Vagina (tissue), 2 donors: ENCODE data around the gene DHX38.

ENCODE experiments used
- CTCF ChIP-seq, 3 experiments: fragments of 450-650 bp in 2 of 3; fragments of 200-600 bp in 1 of 3; sonication (generic) in 1 of 3; IDR thresholded peaks; one replicate each; pipeline ENCODE4 v1.5.1; 2017 to 2019; ENCODE audit warnings: antibody characterized with exemption in 3 of 3, mild to moderate bottlenecking in 2 of 3, moderate library complexity in 2 of 3
- POLR2A ChIP-seq, 2 donors: fragments of 450-650 bp; IDR thresholded peaks; one replicate each; pipeline ENCODE4 v1.6.1; 2017; ENCODE audit warnings: antibody characterized with exemption in 2 of 2, mild to moderate bottlenecking in 2 of 2, moderate library complexity in 2 of 2
- POLR2AphosphoS5 ChIP-seq, 2 donors: sonication (generic); formaldehyde crosslinking; IDR thresholded peaks; one replicate each; pipeline ENCODE4 v1.9.0; 2017; ENCODE audit warnings: antibody characterized with exemption in 2 of 2, mild to moderate bottlenecking in 2 of 2, low read depth in 1 of 2; ENCODE audit not compliant: insufficient read depth in 1 of 2

- TF ChIP-seq CTCF (IDR thresholded peaks at IDR 0.05) (no peak), POLR2A (IDR thresholded peaks at IDR 0.05) (no peak), POLR2AphosphoS5 (IDR thresholded peaks at IDR 0.05; ENCODE audit: insufficient read depth in 1 of 2, low read depth in 1 of 2) (no peak)
Measured at GRCh38 chr16:72051818-72052217, 41.8 kb upstream of the DHX38 start.
